GM19468 (cell line): Measurements from ENCODE around the gene SIPA1L2.

Experiments used
- ATAC-seq: cut with Tn5 transposase; IDR thresholded peaks from one replicate; pipeline ENCODE4 v1.9.1; 2021; ENCODE audit warnings: mild to moderate bottlenecking, moderate library complexity, moderate number of reproducible peaks; ENCODE audit not compliant: unreplicated experiment; ENCODE audit errors: extremely low read depth

The SIPA1L2 gene

GRCh38 chr1:232630047-232630893 is at the start of gene SIPA1L2:
Gene SIPA1L2, minus strand, starts transcription at chr1:232630133. Its CDS starts 114,794 bp downstream, at chr1:232515339.
- peak; percentile 95 for ATAC-seq

DNA sequence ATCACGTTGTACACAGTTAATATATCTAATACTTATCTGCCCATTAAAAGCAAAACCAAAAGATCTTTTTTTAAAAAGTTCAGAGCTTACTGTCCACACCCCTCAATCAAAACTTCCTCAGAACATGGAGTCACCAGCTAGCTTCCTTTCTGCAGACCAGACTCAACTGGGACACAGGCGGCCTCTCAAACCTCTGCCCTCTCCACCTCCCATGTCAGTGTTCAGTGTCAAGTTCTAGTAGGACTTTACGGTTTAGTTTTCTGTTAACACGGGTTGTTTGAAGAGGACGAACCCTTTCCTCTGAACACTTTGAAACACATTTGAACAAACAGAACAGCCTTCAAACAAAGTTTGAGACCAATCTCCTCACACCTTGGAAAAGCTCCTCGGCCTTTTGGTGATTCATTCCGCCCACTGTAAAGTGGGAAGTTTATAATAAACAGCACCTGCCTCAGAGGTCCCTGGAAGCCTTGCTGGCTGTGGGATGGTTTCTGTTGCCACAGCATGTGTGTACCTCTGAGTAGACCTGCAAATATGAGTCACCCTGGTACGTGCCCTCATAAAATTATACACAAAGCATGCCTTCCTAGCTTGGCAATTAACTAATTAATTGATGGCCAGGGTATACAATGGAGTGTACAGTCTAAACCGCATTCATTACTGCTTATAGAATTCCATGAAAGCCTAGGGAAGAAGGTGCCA is 48.4 kb upstream of the SIPA1L2 start:
- no peak for ATAC-seq

- ATAC-seq: no peak
Observed at GRCh38 chr1:232676307-232676706, 46.4 kb upstream of the SIPA1L2 start.

DNA sequence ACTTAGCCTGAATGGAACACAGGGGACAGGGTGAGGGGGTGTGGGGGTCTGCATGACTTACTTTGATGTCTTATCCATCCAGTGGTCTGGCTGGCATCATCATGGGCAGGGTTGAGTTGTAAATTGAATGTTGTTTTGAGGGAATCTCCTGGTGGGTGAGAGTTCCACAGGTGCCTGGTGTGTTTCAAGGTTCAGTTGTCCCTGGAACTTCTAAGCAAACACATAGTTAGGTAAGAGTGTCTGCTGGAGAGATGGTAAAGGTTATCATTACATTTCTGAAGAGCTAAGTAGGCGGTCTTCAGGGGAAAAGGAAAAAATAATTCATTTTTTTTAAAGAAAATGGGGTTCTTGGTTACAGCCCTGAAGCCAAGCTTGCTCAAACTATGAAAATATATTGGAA is 46.0 kb upstream of the SIPA1L2 start:
- ATAC-seq: no peak

GRCh38 chr1:232675260-232675659 is 45.3 kb upstream of the SIPA1L2 start:
- ATAC-seq: no peak

- ATAC-seq: no peak
Observed at GRCh38 chr1:232673256-232673655, 43.3 kb upstream of the SIPA1L2 start.

GRCh38 chr1:232669981-232670747 is 40.2 kb upstream of the SIPA1L2 start:
- ATAC-seq: no peak

DNA sequence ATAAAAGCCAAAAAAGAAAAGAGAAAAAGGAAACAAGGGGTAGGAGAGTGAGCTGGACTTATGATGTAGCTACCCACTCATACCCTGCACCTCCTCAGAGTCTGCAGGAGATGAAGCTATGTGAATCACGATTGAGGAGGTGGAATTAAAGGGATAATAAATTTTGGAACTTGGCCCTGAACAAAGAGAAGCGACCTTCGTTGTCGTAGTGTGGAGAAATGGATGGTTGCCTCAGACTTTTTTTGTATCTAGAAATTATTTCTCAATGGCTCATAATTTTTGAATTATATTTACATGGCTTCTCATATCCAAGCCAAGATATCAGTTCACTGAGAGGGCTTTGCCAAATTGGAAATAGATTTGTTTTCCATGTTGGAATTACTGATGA is 37.8 kb upstream of the SIPA1L2 start:
- ATAC-seq: no peak

DNA sequence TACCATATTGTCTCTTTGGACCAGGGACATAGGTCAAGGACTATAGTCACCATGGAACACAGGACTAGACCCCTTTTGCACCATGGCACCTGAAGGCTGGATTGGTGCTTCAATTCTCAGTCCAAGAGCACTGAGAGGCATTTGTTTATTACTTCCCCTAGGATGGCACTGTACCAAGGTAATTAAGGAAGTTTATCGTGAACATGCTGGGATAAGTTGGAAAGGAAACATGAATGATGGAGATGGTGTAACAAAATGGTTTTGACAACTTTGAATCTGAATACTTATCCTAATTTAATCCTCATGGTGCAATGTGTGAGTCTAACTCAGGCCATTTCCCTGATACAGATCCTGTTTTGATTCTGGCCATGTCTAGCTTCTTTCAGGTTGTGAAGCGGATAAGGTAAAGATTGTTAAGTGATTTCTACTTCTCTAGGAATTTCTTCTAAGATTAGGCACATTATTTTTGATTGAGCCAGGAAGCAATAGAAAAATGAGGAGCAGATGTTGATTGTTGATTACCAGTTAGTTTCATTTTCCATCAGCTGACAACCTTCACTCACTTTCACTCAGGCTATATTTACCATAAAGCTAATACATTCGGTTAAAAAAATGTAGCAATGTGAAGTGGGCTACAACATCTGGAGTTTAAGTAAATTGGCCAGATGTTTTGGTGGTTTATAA is 37.3 kb upstream of the SIPA1L2 start:
- ATAC-seq: no peak

DNA sequence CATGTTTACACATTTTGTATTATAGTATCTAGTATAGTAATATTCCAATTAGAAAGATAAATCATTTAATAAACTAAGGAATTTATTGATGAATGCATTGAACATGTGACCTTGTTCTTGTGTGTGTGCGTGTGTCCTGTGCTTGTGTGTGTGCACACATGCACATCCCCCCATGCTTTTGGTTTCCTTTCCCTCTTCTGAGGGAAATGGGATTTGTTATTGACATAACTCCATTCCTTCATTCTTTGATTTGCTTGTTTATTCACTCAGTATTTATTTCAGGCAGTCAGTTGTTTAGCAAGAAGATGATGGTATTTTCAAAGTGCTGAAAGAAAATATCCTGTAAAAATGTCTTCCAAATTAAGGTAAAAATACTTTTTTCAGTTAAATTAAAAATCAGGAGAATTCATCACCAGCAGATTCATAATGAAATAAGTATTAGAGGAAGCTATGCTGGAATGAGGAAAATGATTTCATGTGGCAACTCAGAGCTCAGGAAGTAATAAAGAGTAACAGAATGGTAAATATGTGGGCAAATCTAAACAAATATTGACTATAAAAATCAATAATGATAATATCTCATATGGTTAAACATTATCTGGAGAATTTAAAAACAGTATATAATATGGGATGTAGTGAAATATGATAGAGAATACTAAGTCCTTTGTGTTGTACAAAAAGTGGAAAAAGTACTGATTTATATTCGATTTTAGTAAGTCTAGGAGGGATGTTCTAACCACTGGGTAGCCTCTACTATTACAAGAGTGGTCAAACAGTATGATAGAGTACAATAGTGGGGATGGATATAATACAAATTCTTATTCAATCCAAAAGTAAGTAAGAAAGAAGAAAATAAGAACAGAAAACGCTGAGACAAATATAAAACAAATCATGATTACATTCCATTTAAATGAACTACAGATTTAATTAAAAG is 35.2 kb upstream of the SIPA1L2 start:
- ATAC-seq: no peak

DNA sequence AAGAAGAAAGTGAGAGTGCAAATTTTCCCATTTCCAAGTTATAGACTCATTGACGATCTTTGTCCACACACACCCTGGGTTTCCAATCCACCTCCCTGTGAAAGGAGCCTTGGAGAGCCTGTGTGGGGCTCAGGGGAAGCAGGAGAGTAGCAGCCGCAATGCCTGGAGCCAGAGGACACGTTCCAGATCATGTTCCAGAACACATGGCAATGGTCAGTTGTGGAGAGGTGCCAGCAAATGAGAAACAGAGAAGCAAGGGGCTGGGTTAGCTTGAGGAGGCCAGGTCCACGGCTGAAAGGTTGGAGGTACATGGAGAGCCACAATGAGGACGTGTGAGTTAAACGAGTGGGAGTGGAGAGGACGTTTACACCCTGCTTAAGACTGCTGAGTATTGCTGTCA is 33.0 kb upstream of the SIPA1L2 start:
- no peak for ATAC-seq

- ATAC-seq: no peak
Observed at GRCh38 chr1:232658386-232658785, 28.5 kb upstream of the SIPA1L2 start.

DNA sequence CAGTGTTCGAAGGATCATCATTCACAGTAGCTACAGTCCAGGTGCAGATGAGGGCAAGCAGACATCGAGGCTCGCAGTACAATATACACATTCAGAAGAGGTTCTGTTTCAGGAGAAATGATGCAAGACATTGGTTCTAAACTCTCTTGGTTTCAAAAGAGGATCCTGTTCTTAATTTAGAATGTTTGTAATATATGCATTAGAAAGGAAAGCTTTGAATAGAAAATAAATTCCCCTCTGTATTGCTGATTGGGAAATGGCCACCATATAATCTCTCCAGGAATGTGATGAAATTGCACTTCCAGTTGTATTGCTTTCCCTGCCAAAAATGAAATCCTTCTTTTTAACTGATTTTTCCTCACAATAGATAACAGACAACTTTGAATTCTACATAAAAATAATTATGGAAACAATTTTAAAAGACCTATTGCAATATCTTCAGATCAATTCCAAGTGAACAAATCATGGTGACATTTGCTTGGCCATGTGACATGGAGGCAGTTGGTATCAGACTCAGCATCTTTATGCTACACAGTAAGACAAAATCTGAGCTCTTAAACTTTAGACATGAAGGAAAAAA is 27.6 kb upstream of the SIPA1L2 start:
- no peak for ATAC-seq

- no peak for ATAC-seq
Observed at GRCh38 chr1:232655746-232656085, 25.8 kb upstream of the SIPA1L2 start.

GRCh38 chr1:232655028-232655745 is 25.3 kb upstream of the SIPA1L2 start:
- peak; percentile 37 for ATAC-seq

- no peak for ATAC-seq
Observed at GRCh38 chr1:232653789-232654188, 23.9 kb upstream of the SIPA1L2 start.

- no peak for ATAC-seq
Observed at GRCh38 chr1:232650845-232651244, 20.9 kb upstream of the SIPA1L2 start.

DNA sequence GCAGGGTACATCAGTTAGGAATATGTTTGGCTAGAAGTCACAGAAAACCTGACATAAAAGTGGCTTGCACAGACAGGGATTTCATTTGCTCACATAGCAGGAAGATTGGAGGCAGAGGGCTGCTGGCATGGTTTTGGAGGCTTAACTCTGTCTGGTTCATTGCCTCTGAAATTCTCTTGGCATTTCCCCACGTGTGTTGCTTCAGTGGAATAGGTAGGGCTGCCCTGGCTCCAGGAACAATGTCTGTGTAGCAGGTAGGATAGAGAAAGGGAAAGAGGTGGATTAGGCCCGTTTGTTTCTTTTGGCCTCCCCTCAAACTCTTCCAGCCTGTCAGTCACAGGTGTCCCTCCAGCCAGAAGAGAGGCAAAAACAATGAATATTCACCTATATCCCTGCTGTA is 20.5 kb upstream of the SIPA1L2 start:
- no peak for ATAC-seq
